ENCODE measurements around the gene BRD8.
"Not testable (repeated sequence)": the region's sequence is repeated elsewhere in the genome, so short reads cannot be mapped to it uniquely, and the experiment has no call there.

BRD8 gene

DNA sequence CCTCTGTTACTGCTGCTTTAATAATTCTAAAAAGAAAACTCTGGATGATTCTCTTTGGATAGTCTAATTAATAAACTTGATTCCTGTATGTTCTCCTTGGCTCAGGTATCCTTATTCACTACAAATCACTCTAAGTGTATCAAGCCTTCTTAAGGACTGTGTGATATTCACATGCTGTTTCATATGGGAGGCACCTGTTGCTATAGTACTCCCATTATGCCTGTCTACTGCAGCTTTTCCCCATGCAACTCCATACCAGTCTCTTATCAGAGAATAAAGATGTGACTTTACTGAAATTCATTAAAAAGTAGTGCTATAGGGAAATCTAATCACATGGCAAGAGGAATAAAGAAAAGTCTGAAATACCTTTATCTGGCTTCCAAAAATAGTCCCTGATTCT lies 14.7 kb downstream of the BRD8 start:
- no peak for DNase-seq (ENCODE audit: low spot score)

DNA sequence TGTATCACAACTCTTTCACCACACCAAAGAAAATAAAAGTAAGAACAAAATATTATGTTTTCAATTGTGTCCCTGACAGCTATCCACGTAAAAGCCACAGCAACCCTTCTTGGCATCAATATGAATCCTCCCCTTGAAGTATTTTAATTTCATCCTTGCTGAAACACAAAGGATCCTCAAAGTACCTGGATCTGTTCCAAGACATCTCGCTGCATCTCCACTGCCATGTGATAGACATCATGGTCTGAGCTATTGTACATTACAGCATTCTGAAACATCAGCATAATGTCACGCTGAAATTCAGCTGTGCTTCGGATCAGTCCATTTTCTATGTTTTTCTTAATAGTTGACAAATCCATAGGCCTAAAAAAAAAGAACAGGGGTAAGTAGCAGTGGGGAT lies 17.7 kb downstream of the BRD8 start:
- DNase-seq (ENCODE audit: low spot score), result peak; percentile 19

DNA sequence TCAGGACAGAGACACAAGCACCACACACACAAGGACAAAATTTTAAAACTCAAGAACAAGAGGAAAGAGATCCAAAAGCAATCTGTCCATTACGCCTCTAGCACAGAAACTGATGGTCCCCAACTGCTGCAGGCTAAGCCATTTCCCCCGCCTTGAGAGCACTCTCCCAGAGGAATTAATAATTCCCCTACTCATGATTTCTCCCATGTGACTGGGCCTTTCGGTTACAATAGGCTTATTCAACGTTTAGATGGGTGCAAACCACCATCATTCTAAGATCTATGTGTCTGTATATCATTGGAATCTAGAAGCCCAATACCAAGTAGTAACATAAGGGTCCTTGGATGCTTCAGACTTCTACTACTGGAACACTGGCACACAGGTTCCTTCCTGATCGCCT lies 18.8 kb downstream of the BRD8 start:
- DNase-seq (ENCODE audit: low spot score), result peak; percentile 81

DNA sequence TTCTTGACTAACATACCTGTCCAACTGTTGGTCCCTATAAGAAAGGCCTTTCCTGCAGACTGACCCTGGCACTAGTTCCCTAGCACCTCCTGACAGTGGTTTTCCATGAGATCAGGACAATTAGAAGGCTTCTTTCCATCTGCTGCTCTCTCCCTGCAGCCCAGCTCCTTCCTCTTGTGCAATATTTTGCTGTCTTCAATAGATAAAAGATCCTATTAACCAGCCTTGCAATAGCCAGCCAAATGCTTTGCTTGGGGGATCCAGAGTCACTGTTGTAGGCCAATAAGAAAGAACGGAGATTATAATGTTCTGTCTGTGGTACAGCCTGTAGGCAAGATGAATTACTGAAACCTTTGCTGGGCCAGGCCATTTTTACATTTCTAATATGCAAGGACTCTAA lies 20.8 kb downstream of the BRD8 start:
- no peak for DNase-seq (ENCODE audit: low spot score)

DNA sequence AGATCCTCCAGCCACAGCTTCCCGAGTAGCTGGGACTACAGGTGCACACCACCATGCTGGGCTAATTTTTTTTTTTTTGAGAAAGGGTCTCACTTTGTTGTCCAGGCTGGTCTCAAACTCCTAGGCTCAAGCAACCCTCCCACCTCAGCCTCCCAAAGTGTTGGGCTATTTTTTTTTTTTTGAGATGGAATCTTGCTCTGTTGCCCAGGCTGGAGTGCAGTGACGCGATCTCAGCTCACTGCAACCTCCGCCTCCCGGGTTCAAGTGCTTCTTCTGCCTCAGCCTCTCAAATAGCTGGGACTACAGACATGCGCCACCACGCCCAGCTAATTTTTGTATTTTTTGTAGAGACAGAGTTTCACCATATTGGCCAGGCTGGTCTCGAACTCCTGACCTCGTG lies 22.5 kb downstream of the BRD8 start:
- not testable (repeated sequence) for DNase-seq (ENCODE audit: low spot score)

DNA sequence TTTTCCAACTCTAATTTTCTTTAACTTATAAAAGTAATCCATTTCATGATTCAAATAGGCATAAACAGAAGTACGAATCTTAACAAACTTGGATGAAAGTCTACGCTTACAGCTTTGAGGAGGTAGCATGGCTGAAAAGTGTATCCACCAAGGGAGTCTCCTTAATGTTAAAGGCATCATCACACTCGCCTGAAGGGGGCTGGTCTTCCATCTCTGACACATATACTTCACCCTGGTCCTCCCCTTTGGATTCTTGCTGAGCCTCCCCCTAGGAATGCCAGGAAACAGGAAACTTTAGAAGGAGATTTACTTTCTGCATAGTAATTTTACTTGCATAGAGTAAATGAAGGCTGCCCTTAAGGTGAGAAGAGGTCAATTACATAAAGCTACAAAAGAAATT lies 28.9 kb downstream of the BRD8 start:
- no peak for DNase-seq (ENCODE audit: low spot score)

DNA sequence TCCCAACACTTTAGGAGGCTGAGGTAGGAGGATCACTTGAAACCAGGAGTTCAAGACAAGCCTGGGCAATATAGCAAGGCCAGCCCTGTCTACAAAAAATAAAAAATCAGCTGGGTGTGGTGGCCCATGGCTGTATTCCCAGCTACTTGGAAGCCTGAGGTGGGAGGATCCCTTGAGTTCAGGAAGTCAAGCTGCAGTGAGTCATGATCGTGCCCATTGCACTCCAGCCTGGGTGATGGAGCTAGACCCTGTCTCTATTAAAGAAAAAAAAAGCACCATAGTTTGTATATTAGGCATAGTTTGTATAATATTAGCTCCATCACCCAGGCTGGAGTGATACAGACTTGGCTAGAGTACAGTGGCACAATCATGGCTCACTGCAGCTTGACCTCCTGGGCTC lies 29.6 kb downstream of the BRD8 start:
- DNase-seq (ENCODE audit: low spot score), result no peak

DNA sequence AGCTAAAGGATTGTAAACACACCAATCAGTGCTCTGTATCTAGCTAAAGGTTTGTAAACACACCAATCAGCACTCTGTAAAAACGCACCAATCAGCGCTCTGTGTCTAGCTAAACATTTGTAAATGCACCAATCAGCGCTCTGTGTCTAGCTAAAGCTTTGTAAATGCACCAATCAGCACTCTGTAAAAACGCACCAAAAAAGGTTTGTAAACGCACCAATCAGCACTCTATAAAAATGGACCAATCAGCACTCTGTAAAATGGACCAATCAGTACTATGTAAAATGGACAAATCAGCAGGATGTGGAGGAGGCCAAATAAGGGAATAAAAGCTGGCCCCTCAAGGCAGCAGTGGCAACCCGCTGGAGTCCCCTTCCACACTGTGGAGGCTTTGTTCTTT lies 34.9 kb downstream of the BRD8 start:
- not testable (repeated sequence) for DNase-seq (ENCODE audit: low spot score)

DNA sequence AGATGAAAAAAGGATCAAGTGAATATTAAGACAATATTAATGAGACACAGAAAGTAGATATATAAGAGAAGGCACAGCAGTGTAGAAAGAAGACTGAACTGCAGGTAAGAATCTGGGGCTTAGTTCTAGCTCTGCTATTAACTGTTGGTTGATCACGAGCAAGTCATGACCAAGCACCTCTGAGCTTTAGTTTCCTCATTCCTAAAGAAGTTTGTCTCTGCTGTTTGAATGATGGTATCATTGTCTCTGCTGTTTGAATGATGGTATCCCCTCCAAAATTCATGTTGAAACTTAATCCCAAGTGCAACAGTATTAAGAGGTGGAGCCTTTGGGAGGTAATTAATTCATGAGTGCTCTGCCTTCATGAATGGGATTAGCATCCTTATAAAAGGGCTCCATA lies 36.7 kb downstream of the BRD8 start:
- no peak for DNase-seq (ENCODE audit: low spot score)

DNA sequence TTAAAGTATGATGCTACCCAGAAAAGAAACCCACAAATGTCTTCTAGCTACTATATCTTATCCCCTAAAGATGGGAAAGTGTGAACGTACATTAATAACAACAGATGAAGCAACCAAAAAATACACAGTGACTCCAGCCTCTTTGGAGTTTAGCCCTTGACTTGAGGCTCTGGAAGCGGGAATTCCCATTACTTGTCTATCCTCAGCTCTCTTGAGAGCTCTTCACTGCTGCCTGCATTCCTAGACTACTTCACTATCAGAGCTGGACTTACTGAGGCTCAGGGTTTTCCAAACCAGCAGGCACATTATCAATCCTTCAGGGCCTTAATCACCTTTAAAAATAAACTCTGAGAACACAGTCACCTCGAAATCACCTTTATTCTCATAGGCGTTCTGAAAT lies 38.2 kb downstream of the BRD8 start:
- no peak for DNase-seq (ENCODE audit: low spot score)

DNA sequence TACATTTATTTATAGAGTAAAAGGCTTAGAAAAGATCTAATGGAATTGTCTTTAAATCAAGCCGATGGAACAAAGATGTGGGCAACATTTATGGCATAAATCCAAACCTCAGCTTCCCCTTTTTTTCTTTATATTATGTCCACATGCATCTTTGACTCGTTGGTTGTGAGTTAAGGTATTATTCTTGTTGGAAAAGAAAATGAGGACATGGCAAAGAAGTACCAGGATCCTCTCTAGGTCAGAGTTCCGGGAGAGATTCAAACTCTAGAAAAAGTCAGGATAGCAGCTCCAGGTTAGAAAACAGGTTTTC lies 38.7 kb downstream of the BRD8 start:
- DNase-seq (ENCODE audit: low spot score), result no peak

DNA sequence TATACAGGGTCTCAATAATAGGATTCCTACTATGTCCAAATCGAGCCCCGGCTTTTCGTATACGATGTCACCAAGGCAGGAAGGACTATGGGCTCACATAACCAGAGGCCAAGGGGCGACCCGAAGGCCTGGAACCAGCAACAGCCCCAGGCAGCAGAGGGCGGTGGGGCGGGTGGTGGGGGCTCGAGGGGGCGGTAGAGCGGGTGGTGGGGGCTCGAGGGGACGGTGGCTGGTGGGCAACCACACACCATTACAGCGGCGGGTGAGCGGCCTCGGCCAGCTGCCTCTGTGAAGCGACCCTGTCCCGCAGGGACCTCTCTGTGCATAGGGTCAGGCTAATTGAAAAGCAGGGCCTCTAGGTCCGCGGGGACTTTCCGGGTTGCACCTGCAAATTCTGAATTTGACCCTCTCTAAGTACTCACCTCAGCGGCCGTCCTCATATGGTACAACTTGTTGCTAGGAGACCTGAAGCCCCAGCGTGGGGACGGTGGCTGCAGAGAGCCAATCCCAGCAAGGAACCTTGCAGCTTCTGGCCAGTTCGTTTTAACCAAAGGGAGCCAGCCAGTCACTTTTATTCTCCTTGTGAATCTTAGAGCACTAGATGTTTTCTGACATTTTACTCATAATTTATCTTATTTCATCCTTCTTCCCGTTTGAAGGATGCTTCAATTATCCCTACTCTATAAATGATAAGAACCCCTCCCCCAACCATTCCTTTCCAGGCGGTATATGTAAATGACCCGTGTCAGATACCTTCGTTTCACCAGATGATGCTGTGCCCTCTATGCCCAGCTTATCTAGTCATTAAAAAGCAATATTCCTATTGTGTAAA lies 39.3 kb downstream of the BRD8 start, which contains the start of gene NME5:
Gene NME5 (minus strand): TSS at position 480 of the 832 bp plus-strand sequence. CDS start 648 bp downstream, outside the sequence.
- DNase-seq (ENCODE audit: low spot score), result no peak

DNA sequence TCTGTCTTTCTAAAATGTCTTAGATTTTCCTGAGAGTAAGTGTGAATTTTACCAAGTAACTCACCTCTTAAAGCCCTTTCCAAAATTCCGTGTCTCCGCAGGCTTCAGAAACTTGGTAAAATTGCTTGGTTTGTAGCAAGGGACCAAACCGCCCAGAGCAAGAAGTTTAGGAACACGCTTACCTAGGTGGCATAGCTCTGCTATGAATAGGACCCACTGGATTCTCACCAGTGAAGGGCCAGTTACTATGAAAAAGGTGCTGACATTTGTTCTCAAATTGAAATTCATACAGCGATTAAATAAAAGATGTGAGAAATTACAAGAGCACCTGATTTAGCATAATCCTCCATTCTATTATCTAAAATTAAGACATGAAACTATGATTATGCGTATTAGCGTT lies 45.9 kb downstream of the BRD8 start:
- DNase-seq (ENCODE audit: low spot score), result no peak

DNA sequence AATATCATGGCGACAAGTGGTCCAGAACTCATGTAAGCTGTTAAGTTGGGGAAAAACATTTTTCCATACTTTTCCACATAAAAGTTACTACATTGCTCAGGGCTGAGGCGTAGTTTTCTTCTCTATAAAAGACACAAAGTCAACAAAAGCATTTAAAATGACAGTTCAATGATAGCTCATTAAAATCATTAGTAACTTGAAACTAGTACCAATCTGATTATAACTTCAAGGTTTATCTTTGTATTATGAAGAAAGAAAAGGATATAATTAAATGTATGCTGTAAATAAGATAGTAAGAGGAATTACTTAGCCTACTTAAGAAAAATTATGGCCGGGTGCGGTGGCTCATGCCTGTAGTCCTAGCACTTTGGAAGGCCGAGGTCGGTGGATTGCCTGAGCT lies 49.1 kb downstream of the BRD8 start:
- no peak for DNase-seq (ENCODE audit: low spot score)

DNA sequence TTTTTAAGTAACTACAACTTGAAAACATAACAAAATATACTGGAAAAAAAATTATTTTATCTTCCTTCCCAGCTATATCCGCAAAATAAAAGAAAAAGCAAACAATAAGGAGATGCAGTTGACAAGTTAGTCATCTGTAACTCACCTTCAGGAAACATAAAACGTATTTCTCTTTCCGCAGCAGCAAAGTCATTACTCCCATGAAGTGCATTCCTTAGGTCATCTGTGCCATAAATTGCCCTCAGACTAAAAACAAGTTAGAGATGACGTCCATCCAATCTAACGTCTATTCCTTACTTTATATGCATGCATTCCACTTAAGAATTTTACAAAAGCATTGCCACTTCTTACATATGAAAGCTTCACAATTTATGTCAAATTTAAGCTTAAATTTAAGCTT lies 50.1 kb downstream of the BRD8 start:
- no peak for DNase-seq (ENCODE audit: low spot score)

DNA sequence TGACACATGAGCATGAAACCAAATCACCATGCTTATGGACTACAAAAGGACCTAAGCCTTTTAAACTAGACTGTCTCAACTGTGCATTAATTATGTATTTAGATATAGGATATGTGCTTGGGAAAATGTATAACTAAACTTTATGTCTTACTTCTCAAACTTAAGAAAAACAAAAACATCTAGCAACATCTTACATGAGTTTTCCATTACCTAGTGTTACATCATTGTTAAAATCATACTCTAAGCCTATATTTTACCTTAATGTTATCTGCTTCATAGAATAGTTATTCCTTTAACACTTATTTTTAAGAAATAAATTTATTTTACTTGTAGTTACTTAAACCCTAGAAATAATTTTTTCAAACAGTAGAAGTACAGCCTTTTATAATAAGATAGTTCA lies 63.2 kb downstream of the BRD8 start:
- no peak for DNase-seq (ENCODE audit: low spot score)

DNA sequence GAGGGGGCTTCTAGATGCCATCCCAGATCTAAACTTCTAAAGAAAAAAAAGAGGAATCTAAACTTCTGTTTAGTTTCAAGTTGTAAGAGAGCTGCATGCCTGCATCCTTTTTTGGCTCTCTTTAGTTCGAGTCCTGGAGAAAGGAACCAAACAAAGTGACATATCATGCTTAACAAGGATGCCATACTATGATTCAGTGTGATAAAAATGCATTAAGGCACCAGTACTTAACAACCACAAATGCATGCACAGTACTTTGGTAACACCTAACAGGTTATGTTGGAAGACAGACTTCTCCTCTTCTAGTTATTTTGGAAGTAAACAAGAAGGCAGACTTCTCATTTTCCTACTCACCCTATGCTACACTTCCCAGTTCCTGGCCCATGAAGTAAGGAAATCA lies 66.5 kb downstream of the BRD8 start:
- no peak for DNase-seq (ENCODE audit: low spot score)

DNA sequence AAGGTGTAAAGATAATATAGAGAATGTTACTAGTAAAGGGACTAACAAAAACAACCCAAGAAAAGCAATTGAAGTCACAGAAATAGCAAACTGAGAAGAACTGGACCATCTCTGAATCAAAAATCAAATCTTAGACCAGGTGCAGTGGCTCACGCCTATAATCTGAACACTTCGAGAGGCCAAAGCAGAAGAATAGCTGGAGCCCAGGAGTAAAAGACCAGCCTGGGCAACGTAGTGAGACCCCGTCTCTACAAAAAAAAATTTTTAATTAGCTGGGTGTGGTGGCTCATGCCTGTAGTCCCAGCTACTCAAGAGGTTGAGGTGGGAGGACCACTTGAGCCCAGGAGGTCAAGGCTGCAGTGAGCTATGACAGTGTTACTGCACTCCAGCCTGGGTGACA lies 67.2 kb downstream of the BRD8 start:
- DNase-seq (ENCODE audit: low spot score), result no peak

DNA sequence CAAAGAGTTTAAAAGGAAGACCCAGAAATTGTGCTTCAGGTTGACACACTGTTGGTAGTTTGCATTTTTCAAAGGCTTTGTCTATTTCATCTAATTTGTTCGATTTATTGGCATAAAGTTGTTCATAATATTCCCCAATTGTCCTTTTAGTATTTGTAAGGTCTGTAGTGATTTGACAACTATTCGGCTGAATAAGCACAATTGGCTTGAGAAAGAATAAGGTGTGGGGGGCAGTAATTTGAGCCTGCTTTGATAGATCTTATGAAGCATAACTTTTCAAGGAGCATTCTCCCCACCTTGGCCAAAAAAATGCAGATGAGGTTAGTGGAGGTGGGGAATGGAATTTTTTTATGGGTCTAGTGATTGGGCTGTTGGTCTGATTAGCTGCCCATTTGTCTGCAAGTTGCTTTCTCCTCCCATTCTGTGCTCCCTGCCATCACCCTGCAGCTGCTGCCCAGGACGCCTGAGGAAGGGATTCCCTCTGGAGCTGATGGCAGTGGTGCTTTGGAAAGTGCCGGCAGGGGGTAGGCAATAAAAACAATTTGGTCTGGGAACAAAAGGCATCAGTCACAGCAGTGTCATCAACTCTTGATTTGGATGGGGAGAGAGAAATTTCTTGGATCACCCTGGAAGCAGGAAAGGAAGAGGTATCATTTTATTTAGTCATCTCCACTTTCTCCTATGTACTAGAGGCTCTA lies 68.0 kb downstream of the BRD8 start:
- no peak for DNase-seq (ENCODE audit: low spot score)

DNA sequence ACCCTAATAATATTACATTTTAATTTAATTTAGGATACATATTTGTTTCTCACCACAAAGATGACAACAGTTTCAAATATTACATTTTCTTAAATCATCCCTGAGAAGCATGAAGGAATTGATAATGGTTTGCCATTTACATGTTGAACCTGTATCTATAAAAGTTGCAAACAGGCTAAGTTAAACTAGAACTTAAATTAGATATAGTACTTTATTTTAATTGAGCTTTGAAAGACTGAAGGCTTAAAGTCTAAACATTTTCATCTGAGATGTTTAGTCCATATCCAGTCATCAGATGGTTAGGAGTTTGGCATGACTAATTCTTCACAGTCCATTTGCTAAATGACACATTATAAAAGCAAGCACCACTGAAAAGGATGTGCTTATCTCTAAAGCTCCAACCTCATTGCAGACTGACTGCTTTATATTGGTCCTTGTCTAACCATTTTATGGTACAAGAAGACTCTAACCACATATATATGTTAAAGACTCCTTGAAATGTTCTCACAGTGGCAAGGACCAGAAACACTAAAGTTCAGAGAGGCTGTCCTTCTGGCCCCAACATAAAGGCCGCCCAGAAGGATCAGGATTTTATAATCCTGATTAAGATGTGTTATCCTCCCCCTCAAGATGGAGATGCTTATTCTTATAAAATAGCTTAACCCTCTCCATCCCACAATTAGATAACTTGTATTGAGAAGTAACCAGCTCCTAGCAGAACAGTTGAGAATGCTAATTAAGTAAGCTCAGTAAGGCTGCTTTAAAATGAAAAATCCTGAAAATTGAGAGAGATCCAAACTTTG lies 68.8 kb downstream of the BRD8 start:
- DNase-seq (ENCODE audit: low spot score), result no peak

DNA sequence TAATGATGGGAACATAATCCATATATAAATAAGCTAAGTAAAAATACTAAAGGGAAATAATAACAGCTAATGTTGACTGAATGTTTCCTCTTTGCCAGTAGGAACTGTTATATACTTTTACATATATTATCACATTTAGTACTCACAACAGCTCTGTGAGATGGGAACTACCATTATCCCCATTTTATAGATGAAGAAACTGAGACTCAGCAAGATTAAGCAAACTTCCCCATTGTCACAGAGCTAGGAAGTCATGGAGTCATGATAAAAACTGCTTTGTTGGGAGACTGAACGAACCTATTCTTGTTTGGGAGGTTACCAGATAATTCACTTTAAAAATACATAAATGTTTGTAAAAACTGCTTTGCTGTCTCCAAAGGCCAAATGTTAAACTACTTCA lies 71.2 kb downstream of the BRD8 start:
- no peak for DNase-seq (ENCODE audit: low spot score)

DNA sequence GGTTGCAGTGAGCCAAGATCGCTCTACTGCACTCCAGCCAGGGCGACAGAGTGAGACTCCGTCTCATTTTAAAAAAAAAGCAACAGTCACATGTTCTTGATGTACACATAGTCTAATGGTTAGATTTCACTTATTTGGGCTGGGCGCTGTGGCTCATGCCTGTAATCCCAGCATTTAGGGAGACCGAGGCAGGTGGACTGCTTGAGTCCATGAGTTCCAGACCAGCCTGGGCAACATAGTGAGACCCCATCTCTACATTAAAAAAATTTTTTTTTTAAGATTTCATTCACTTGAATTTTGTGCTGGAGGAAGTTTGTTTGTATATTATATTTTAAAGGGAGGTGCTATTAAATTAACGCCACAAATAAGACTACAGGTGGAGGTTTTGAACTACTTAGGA lies 72.7 kb downstream of the BRD8 start:
- DNase-seq (ENCODE audit: low spot score), result no peak

DNA sequence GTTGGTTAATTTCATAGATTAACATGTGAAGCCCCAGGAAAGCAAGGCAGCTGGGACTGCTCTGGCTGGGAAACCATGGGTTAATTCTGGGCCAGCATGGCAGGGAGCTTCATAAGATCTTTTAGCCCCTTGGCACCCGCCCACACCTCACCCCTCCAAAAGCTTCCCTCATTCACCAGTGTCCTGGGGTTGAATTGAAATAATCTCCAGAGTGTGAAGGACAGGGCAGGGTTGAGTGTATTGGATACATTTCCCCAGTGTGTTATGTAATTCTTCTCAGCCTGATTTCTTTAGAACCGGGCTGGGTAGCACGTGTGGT lies 75.2 kb downstream of the BRD8 start:
- DNase-seq (ENCODE audit: low spot score), result no peak

All from COLO829 (cell line).